Measurements from ENCODE around the gene MAP3K14.

Gene MAP3K14

GRCh38 chr17:45231481-45232116, 85.2 kb downstream of the MAP3K14 start:
- DNase-seq, result no peak

GRCh38 chr17:45230787-45231480, 85.9 kb downstream of the MAP3K14 start:
- peak; percentile 44 for DNase-seq

- no peak for DNase-seq
Measured at GRCh38 chr17:45230410-45230786, 86.4 kb downstream of the MAP3K14 start.

- no peak for DNase-seq
Measured at GRCh38 chr17:45229681-45230409, 87.0 kb downstream of the MAP3K14 start.

- DNase-seq, result peak; percentile 92
Measured at GRCh38 chr17:45228763-45229539, 87.9 kb downstream of the MAP3K14 start.

GRCh38 chr17:45227926-45228762, 88.7 kb downstream of the MAP3K14 start:
- DNase-seq, result no peak

GRCh38 chr17:45227101-45227925, 89.5 kb downstream of the MAP3K14 start:
- no peak for DNase-seq

- no peak for DNase-seq
Measured at GRCh38 chr17:45226576-45226975, 90.2 kb downstream of the MAP3K14 start.

- no peak for DNase-seq
Measured at GRCh38 chr17:45225964-45226530, 90.8 kb downstream of the MAP3K14 start.

GRCh38 chr17:45225051-45225700, 91.6 kb downstream of the MAP3K14 start:
- no peak for DNase-seq

- no peak for DNase-seq
Measured at GRCh38 chr17:45224671-45225050, 92.2 kb downstream of the MAP3K14 start.

GRCh38 chr17:45223539-45224528, 93.0 kb downstream of the MAP3K14 start:
- DNase-seq, result no peak

GRCh38 chr17:45222996-45223538, 93.8 kb downstream of the MAP3K14 start:
- DNase-seq, result no peak

GRCh38 chr17:45222289-45222995, 94.4 kb downstream of the MAP3K14 start:
- no peak for DNase-seq

GRCh38 chr17:45222014-45222288, 94.9 kb downstream of the MAP3K14 start:
- no peak for DNase-seq

- no peak for DNase-seq
Measured at GRCh38 chr17:45221081-45222013, 95.5 kb downstream of the MAP3K14 start, which contains the start of gene FMNL1. Gene FMNL1, plus strand, starts transcription at chr17:45221885. Its CDS starts 240 bp downstream, at chr17:45222125.

- DNase-seq, result no peak
Measured at GRCh38 chr17:45220079-45220478, 96.7 kb downstream of the MAP3K14 start.
